ENCODE data around the gene UBE2B.
"Not testable (repeated sequence)": the region's sequence is repeated elsewhere in the genome, so short reads cannot be mapped to it uniquely, and the experiment has no call there.

UBE2B gene

GRCh38 chr5:134370871-134371833 is at the start of gene UBE2B:
Gene UBE2B, plus strand, starts transcription at chr5:134371569. Its CDS starts 27 bp downstream, at chr5:134371596.
- DNase-seq, result peak; percentile 96

- no peak for DNase-seq
These were observed 44.0 kb upstream of the UBE2B start for GRCh38 chr5:134327327-134327726.

- no peak for DNase-seq
These were observed 42.8 kb upstream of the UBE2B start for GRCh38 chr5:134328619-134329018.

- DNase-seq, result not testable (repeated sequence)
These were observed 34.5 kb upstream of the UBE2B start for GRCh38 chr5:134336833-134337232.

- not testable (repeated sequence) for DNase-seq
These were observed 27.9 kb upstream of the UBE2B start for GRCh38 chr5:134343500-134343899.

- not testable (repeated sequence) for DNase-seq
These were observed 25.9 kb upstream of the UBE2B start for GRCh38 chr5:134345476-134345875.

- DNase-seq, result no peak
These were observed 25.4 kb upstream of the UBE2B start for GRCh38 chr5:134345996-134346395.

GRCh38 chr5:134349463-134349862 is 21.9 kb upstream of the UBE2B start:
- DNase-seq, result no peak

- DNase-seq, result no peak
These were observed 15.7 kb upstream of the UBE2B start for GRCh38 chr5:134355681-134356080.

GRCh38 chr5:134365604-134366003 is 5.8 kb upstream of the UBE2B start:
- DNase-seq, result no peak

- DNase-seq, result no peak
These were observed 978 bp upstream of the UBE2B start for GRCh38 chr5:134370311-134370870.

GRCh38 chr5:134371834-134372340 is 518 bp downstream of the UBE2B start:
- DNase-seq, result peak; percentile 20 to 33

GRCh38 chr5:134373633-134374032 is 2.3 kb downstream of the UBE2B start:
- not testable (repeated sequence) for DNase-seq

GRCh38 chr5:134374232-134374631 is 2.9 kb downstream of the UBE2B start:
- no peak for DNase-seq

GRCh38 chr5:134380346-134380745 is 9.0 kb downstream of the UBE2B start:
- no peak for DNase-seq

GRCh38 chr5:134382204-134382603 is 10.8 kb downstream of the UBE2B start:
- DNase-seq, result not testable (repeated sequence)

- DNase-seq, result no peak
These were observed 12.8 kb downstream of the UBE2B start for GRCh38 chr5:134383980-134384697.

GRCh38 chr5:134387443-134387842 is 16.1 kb downstream of the UBE2B start:
- DNase-seq, result no peak

- DNase-seq, result no peak
These were observed 20.9 kb downstream of the UBE2B start for GRCh38 chr5:134392301-134392700.

GRCh38 chr5:134394932-134395331 is 23.6 kb downstream of the UBE2B start:
- DNase-seq, result no peak

- no peak for DNase-seq
These were observed 24.9 kb downstream of the UBE2B start for GRCh38 chr5:134396274-134396673.

- DNase-seq, result no peak
These were observed 25.8 kb downstream of the UBE2B start for GRCh38 chr5:134397196-134397595.

- DNase-seq, result no peak
These were observed 27.3 kb downstream of the UBE2B start for GRCh38 chr5:134398609-134399155.

All from stimulated activated CD4-positive, alpha-beta T cell treated with anti-CD3 and anti-CD28 coated beads, Interleukin-2, amount 100 ng/mL, for 48 hours (primary cell).